Measurements from ENCODE around the gene C9orf153. TPM values are rescaled to one million over a fixed set of nuclear protein-coding genes. Genes with fewer than 3 reads are reported as not detected.

C9orf153 gene
- total RNA-seq, 1 experiment from 2014 or later = 1.9 TPM

- Histone ChIP-seq H3K4me2 (ENCODE audit: low read length) (no peak overlapping the region), H4K20me1 (ENCODE audit: low read length) (no peaks in the 10 kb centered on the region), H2AFZ (ENCODE audit: low read length) (no peak overlapping the region), H3K4me1 (ENCODE audit: insufficient read depth, low read length) (no peaks in the 10 kb centered on the region), H3K9ac (ENCODE audit: low read length) (no peak overlapping the region), H3K36me3 (ENCODE audit: low read depth, low read length) (no peaks in the 10 kb centered on the region), H3F3A (ENCODE audit: low read length, unreplicated experiment) (no peaks in the 10 kb centered on the region), H3K79me2 (ENCODE audit: low read length) (no peaks in the 10 kb centered on the region), H3K9me3 (ENCODE audit: low read length) (no peaks in the 10 kb centered on the region), H3K4me3 (ENCODE audit: low read length) (no peak overlapping the region), H3K27me3 (ENCODE audit: low read length) (no peaks in the 10 kb centered on the region), H3K9me2 (replicated peaks; ENCODE audit: low read length) (no peaks in the 10 kb centered on the region), H3K27ac (ENCODE audit: low read length) (no peak overlapping the region)
- ATAC-seq (no peak), DNase-seq (no peak)
- TF ChIP-seq EZH2phosphoT487 (IDR thresholded peaks at IDR 0.05; ENCODE audit: borderline replicate concordance, low read length) (no peak), EZH2 (IDR thresholded peaks at IDR 0.05; ENCODE audit: low read length, unreplicated experiment) (no peak)
- TF ChIP-seq, protein P1, sequence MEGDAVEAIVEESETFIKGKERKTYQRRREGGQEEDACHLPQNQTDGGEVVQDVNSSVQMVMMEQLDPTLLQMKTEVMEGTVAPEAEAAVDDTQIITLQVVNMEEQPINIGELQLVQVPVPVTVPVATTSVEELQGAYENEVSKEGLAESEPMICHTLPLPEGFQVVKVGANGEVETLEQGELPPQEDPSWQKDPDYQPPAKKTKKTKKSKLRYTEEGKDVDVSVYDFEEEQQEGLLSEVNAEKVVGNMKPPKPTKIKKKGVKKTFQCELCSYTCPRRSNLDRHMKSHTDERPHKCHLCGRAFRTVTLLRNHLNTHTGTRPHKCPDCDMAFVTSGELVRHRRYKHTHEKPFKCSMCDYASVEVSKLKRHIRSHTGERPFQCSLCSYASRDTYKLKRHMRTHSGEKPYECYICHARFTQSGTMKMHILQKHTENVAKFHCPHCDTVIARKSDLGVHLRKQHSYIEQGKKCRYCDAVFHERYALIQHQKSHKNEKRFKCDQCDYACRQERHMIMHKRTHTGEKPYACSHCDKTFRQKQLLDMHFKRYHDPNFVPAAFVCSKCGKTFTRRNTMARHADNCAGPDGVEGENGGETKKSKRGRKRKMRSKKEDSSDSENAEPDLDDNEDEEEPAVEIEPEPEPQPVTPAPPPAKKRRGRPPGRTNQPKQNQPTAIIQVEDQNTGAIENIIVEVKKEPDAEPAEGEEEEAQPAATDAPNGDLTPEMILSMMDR (conservative IDR thresholded peaks at IDR 0.05; ENCODE audit: low read depth, low read length) = no peak
- no TSS peak for BruUV-seq (replicated peaks)
- CTCF ChIA-PET = no interaction called here
- POLR2A ChIA-PET (ENCODE audit: unreplicated experiment) = no interaction called here
- intact Hi-C loops (cut with micrococcal nuclease) = no loop called here
Measured at GRCh38 chr9:86246752-86247161, 12.7 kb downstream of the C9orf153 start.

GRCh38 chr9:86242071-86242470, 17.4 kb downstream of the C9orf153 start:
- H3K36me3 ChIP-seq (ENCODE audit: low read depth, low read length) = no peaks in the 10 kb centered on the region
- H3K4me2 ChIP-seq (ENCODE audit: low read length) = no peak overlapping the region
- no TSS peak for BruUV-seq (replicated peaks)
- H3K9me2 ChIP-seq (replicated peaks; ENCODE audit: low read length) = no peaks in the 10 kb centered on the region
- no peak overlapping the region for H3K27ac ChIP-seq (ENCODE audit: low read length)
- ATAC-seq = no peak
- H3K4me3 ChIP-seq (ENCODE audit: low read length) = no peak overlapping the region
- H2AFZ ChIP-seq (ENCODE audit: low read length) = no peak overlapping the region
- POLR2A ChIA-PET (ENCODE audit: unreplicated experiment) = no interaction called here
- no peaks in the 10 kb centered on the region for H3K4me1 ChIP-seq (ENCODE audit: insufficient read depth, low read length)
- CTCF ChIA-PET = no interaction called here
- no peak for TF ChIP-seq EZH2phosphoT487 (IDR thresholded peaks at IDR 0.05; ENCODE audit: borderline replicate concordance, low read length)
- TF ChIP-seq, protein P1 (conservative IDR thresholded peaks at IDR 0.05; ENCODE audit: low read depth, low read length) = no peak
- no peak for TF ChIP-seq EZH2 (IDR thresholded peaks at IDR 0.05; ENCODE audit: low read length, unreplicated experiment)
- H3K79me2 ChIP-seq (ENCODE audit: low read length) = no peaks in the 10 kb centered on the region
- H3K27me3 ChIP-seq (ENCODE audit: low read length) = no peaks in the 10 kb centered on the region
- no peak overlapping the region for H3K9ac ChIP-seq (ENCODE audit: low read length)
- H4K20me1 ChIP-seq (ENCODE audit: low read length) = no peaks in the 10 kb centered on the region
- intact Hi-C loops (cut with micrococcal nuclease) = no loop called here
- H3K9me3 ChIP-seq (ENCODE audit: low read length) = no peaks in the 10 kb centered on the region
- no peaks in the 10 kb centered on the region for H3F3A ChIP-seq (ENCODE audit: low read length, unreplicated experiment)
- DNase-seq = no peak

GRCh38 chr9:86241216-86241615, 18.2 kb downstream of the C9orf153 start:
- intact Hi-C loops (cut with micrococcal nuclease) = no loop called here
- H4K20me1 ChIP-seq (ENCODE audit: low read length) = no peaks in the 10 kb centered on the region
- H3F3A ChIP-seq (ENCODE audit: low read length, unreplicated experiment) = no peaks in the 10 kb centered on the region
- no peak overlapping the region for H3K4me2 ChIP-seq (ENCODE audit: low read length)
- no TSS peak for BruUV-seq (replicated peaks)
- H3K36me3 ChIP-seq (ENCODE audit: low read depth, low read length) = no peaks in the 10 kb centered on the region
- no peaks in the 10 kb centered on the region for H3K9me2 ChIP-seq (replicated peaks; ENCODE audit: low read length)
- H3K9me3 ChIP-seq (ENCODE audit: low read length) = no peaks in the 10 kb centered on the region
- H3K9ac ChIP-seq (ENCODE audit: low read length) = no peak overlapping the region
- no peak for TF ChIP-seq EZH2 (IDR thresholded peaks at IDR 0.05; ENCODE audit: low read length, unreplicated experiment)
- TF ChIP-seq, protein P1 (conservative IDR thresholded peaks at IDR 0.05; ENCODE audit: low read depth, low read length) = no peak
- no peak for DNase-seq
- no peaks in the 10 kb centered on the region for H3K79me2 ChIP-seq (ENCODE audit: low read length)
- ChIA-PET CTCF (no interaction called here), POLR2A (ENCODE audit: unreplicated experiment) (no interaction called here)
- H3K4me1 ChIP-seq (ENCODE audit: insufficient read depth, low read length) = no peaks in the 10 kb centered on the region
- no peak for ATAC-seq
- H3K27me3 ChIP-seq (ENCODE audit: low read length) = no peaks in the 10 kb centered on the region
- H3K4me3 ChIP-seq (ENCODE audit: low read length) = no peak overlapping the region
- no peak overlapping the region for H2AFZ ChIP-seq (ENCODE audit: low read length)
- no peak overlapping the region for H3K27ac ChIP-seq (ENCODE audit: low read length)

All from PC-3 (cell line).